AG04450 (cell line): Measurements from ENCODE around the gene WWOX. TPM values are rescaled to one million over a fixed set of nuclear protein-coding genes. Genes with fewer than 3 reads are reported as not detected.

Experiments used
- CTCF ChIA-PET: fragments of 300-600, 350-600 bp; formaldehyde crosslinking; extraction: SDS; loops from one replicate; lab custom pipeline; 2022; ENCODE audit warnings: antibody characterized with exemption, inconsistent platforms; lab: Charles Lee
- POLR2A ChIA-PET: fragments of 350-600 bp; formaldehyde crosslinking; extraction: SDS; loops from one replicate; lab custom pipeline; 2021; ENCODE audit warnings: antibody characterized with exemption, inconsistent platforms; lab: Yijun Ruan, JAX
- DNase-seq: peaks from one replicate; pipeline ENCODE4 v3.0.0-alpha.2; 2011; ENCODE audit warnings: low read depth, low spot score
- H3K27ac ChIP-seq: one replicate; pipeline ENCODE4 v1.5.1; 2012; ENCODE audit warnings: low read depth, low read length, control low read depth
- H3K27me3 ChIP-seq: one replicate; pipeline ENCODE4 v1.6.0; 2012; ENCODE audit warnings: low read length; ENCODE audit not compliant: control insufficient read depth, insufficient read depth
- H3K4me3 ChIP-seq: 2 replicates; pipeline ENCODE4 v1.5.1; 2011; ENCODE audit warnings: mild to moderate bottlenecking, low read depth, low read length, control low read depth
- H3K9me3 ChIP-seq: 2 replicates; pipeline ENCODE4 v1.5.1; 2012; ENCODE audit warnings: low read length; ENCODE audit not compliant: control insufficient read depth, insufficient read depth
- polyA plus RNA-seq: library from polyadenylated mRNA; depleted of rRNA; stranded (reverse); fragments of >200 nt; gene quantifications from 2 replicates; pipeline ENCODE4 v1.2.3, GENCODE V29; 2011
- TF ChIP-seq, protein P1 (sequence below): IDR thresholded peaks from 2 replicates; pipeline ENCODE4 v1.5.1; 2011; ENCODE audit warnings: low read depth, low read length, control low read depth, inconsistent platforms

The WWOX gene
- polyA plus RNA-seq, 1 experiment = 2.1 TPM

DNA sequence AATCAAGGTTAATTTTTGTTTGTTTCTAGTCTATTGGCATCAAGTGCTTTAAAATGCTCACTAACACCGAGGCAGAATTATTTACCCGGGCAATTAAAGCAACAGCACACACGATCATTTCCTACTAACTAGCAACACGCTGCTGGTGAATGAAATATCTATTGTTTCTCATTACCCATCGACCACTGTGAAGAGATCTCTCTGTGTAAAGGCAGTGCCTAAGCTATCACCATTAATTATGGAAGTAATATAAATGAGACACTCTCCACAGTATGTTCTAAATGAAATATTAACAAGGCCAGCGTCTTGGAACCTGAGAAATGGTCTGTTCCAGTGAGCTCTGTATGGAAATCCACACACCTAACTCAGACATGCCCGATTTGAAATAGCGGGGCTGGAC lies 1103.5 kb downstream of the WWOX start:
- CTCF ChIA-PET = no interaction called here

DNA sequence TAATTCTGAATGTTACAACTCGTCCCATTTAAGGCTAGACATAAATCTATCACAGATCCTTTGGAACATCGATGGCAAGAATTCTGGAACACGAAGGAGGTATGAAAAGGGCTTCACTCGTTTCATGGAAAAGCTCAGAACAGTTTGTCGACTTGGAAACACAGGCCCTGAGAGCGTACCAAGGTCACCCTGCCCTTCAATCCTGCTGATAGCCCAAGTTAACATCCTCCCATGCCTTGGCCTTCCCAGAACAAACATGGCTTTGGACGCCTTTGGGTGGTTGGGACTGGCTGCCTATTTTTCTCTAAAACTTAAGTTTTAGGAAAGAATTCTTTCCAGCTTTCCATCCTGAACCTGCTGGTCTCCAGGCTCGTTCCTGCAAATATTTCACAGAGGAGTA lies 1105.0 kb downstream of the WWOX start:
- no peak overlapping the region for H3K27ac ChIP-seq
- TF ChIP-seq, protein P1, sequence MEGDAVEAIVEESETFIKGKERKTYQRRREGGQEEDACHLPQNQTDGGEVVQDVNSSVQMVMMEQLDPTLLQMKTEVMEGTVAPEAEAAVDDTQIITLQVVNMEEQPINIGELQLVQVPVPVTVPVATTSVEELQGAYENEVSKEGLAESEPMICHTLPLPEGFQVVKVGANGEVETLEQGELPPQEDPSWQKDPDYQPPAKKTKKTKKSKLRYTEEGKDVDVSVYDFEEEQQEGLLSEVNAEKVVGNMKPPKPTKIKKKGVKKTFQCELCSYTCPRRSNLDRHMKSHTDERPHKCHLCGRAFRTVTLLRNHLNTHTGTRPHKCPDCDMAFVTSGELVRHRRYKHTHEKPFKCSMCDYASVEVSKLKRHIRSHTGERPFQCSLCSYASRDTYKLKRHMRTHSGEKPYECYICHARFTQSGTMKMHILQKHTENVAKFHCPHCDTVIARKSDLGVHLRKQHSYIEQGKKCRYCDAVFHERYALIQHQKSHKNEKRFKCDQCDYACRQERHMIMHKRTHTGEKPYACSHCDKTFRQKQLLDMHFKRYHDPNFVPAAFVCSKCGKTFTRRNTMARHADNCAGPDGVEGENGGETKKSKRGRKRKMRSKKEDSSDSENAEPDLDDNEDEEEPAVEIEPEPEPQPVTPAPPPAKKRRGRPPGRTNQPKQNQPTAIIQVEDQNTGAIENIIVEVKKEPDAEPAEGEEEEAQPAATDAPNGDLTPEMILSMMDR = no peak
- CTCF ChIA-PET = no interaction called here

More for the DNA sequence above, 1103.5 kb downstream of the WWOX start:
- Histone ChIP-seq H3K27me3 (no peaks in the 10 kb centered on the region), H3K4me3 (no peak overlapping the region), H3K9me3 (peaks cover 36% of the 10 kb centered on the region), H3K27ac (no peak overlapping the region)
- POLR2A ChIA-PET = no interaction called here
- TF ChIP-seq, protein P1 = no peak
- DNase-seq = no peak

DNA sequence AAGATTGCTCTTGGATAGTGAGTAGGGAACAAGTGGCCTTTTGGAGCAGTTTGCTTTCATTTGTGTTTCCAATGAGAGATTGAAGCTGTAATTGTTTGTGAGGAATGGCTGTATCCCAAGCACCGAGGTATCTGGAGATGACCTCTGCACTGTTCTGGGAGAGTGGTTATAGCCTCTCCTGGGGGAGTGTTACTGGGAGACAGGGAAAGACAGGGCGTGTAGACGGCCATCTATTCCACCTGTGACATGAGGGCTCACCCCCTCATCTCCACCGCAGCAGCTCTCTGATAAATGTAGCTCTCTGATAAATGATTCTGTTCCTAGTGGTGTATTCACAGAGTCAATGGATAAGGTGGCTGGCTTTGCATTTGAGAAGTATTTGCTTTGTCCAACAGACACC lies 1107.4 kb downstream of the WWOX start:
- Histone ChIP-seq H3K4me3 (no peak overlapping the region), H3K27me3 (no peaks in the 10 kb centered on the region), H3K27ac (no peak overlapping the region), H3K9me3 (peaks cover 27% of the 10 kb centered on the region)
- DNase-seq = no peak
- CTCF ChIA-PET = no interaction called here
- TF ChIP-seq, protein P1 = no peak
- POLR2A ChIA-PET = no interaction called here

More for the DNA sequence above, 1105.0 kb downstream of the WWOX start:
- Histone ChIP-seq H3K9me3 (peaks cover 31% of the 10 kb centered on the region), H3K4me3 (no peak overlapping the region), H3K27me3 (no peaks in the 10 kb centered on the region)
- POLR2A ChIA-PET = no interaction called here
- no peak for DNase-seq

DNA sequence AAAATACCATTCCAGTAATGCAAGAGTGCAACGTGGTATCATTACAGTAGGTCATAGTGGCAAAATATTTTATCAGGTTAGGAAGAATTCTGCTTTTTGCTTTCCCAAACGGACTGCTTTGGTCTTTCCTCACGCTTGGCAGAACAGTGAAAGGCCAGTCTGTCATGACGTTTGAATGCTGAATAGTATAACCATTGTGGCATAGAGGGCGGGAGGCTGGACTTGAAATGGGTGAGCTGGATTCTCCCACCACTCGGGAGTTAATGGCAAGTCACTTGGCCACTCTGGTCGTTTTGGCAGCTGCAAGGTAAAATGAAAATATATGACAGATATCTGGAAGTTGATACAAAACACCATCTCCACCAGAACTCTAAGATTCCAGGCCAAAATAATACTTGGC lies 1109.9 kb downstream of the WWOX start:
- Histone ChIP-seq H3K27ac (no peak overlapping the region), H3K27me3 (no peaks in the 10 kb centered on the region), H3K9me3 (peaks cover 39% of the 10 kb centered on the region), H3K4me3 (no peak overlapping the region)
- ChIA-PET POLR2A (no interaction called here), CTCF (no interaction called here)
- no peak for DNase-seq
- TF ChIP-seq, protein P1 = no peak

DNA sequence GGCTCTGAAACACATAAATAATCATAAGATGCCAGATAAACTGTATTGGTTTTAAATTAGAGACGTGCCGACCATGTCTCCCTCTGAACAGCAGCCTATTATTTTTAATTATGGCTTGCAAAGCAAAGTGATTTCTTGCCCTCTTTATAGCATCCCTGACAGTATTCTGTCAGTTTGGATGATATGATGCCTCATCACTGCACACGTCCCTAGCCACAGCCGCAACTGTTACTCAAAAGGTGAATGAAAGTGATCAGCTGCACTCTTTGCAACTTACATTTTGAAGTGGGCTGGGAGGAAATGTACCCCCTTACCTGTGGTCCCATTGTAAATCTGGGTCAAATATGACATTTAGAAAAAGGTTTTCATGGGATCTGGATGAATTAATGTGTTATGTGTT lies 1111.2 kb downstream of the WWOX start:
- Histone ChIP-seq H3K9me3 (peaks cover 44% of the 10 kb centered on the region), H3K27ac (no peak overlapping the region), H3K4me3 (no peak overlapping the region), H3K27me3 (no peaks in the 10 kb centered on the region)
- DNase-seq = no peak
- TF ChIP-seq, protein P1 = no peak
- POLR2A ChIA-PET = no interaction called here
- CTCF ChIA-PET = no interaction called here
